Measurements from ENCODE around the gene HEXIM1.

HEXIM1 gene

DNA sequence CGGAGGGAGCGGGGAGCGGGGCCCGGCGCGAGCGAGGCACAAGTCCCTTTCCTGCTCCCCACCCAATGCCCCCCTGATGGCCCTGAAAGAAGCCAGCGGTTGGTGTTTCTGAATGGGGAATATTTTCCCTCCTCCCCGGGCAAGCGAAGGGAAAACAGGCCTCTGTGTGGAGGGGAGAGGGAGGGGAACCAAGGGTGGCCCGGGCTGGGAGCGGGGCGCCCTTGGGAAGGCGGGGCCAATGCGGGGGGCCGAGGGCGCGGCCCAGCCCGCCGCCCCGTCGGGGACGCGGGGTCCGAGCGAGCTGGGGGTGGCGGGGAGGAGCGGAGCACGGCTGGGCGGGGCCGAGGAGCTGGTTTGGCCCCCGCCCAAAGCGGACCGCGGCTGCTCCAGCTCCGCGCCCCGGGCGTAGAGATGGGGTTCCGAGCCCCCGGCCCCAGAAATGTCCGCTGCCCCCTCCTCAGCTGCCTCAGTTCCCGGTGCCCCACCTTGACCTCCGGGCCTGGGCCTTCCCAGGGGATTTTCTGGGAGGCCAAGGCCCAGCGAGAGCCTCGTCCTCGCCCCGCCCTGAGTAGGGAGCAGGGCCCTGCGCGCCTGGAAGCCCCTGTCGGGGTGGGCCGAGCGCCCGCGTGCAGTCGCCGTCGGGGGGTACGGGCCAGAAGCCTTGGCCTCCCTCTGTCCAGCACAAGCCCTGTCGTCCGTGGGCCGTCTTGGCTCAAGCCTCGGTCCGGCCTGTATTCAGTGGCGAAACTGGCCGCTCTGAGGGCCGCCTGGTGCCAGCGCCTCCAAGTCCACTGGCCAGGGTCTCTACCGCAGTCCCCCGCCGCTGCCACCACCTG is 3.9 kb upstream of the HEXIM1 start:
- no peaks in the 10 kb centered on the region for H3K27me3 ChIP-seq (ENCODE audit: low read length)
- TF ChIP-seq EZH2phosphoT487 (conservative IDR thresholded peaks at IDR 0.05; ENCODE audit: low read length) = no peak
- TF ChIP-seq, protein P1, sequence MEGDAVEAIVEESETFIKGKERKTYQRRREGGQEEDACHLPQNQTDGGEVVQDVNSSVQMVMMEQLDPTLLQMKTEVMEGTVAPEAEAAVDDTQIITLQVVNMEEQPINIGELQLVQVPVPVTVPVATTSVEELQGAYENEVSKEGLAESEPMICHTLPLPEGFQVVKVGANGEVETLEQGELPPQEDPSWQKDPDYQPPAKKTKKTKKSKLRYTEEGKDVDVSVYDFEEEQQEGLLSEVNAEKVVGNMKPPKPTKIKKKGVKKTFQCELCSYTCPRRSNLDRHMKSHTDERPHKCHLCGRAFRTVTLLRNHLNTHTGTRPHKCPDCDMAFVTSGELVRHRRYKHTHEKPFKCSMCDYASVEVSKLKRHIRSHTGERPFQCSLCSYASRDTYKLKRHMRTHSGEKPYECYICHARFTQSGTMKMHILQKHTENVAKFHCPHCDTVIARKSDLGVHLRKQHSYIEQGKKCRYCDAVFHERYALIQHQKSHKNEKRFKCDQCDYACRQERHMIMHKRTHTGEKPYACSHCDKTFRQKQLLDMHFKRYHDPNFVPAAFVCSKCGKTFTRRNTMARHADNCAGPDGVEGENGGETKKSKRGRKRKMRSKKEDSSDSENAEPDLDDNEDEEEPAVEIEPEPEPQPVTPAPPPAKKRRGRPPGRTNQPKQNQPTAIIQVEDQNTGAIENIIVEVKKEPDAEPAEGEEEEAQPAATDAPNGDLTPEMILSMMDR (IDR thresholded peaks at IDR 0.05; ENCODE audit: insufficient read depth, low read length, poor library complexity, severe bottlenecking) = no peak
- no peak overlapping the region for H3K4me2 ChIP-seq (ENCODE audit: low read depth, low read length, poor library complexity, severe bottlenecking)
- H3K27ac ChIP-seq (ENCODE audit: low read depth, low read length) = no peak overlapping the region
- H3K4me3 ChIP-seq (ENCODE audit: insufficient read depth, low read length, poor library complexity, severe bottlenecking) = no peak overlapping the region
- no peak overlapping the region for H3K9ac ChIP-seq (ENCODE audit: low read length)
- H3K9me2 ChIP-seq (replicated peaks; ENCODE audit: insufficient read depth, low read length) = no peaks in the 10 kb centered on the region
- no peaks in the 10 kb centered on the region for H3K79me2 ChIP-seq (ENCODE audit: insufficient read depth, low read length)
- peaks cover 2% of the 10 kb centered on the region; the same call in 1 of the 2 replicates for H3F3A ChIP-seq (ENCODE audit: insufficient read depth)
- H4K20me1 ChIP-seq (ENCODE audit: low read depth, low read length) = no peaks in the 10 kb centered on the region
- no peaks in the 10 kb centered on the region for H3K9me3 ChIP-seq (ENCODE audit: insufficient read depth, low read length)
- H2AFZ ChIP-seq (ENCODE audit: low read depth, low read length, severe bottlenecking) = no peak overlapping the region
- no peaks in the 10 kb centered on the region for H3K36me3 ChIP-seq (ENCODE audit: low read length)

DNA sequence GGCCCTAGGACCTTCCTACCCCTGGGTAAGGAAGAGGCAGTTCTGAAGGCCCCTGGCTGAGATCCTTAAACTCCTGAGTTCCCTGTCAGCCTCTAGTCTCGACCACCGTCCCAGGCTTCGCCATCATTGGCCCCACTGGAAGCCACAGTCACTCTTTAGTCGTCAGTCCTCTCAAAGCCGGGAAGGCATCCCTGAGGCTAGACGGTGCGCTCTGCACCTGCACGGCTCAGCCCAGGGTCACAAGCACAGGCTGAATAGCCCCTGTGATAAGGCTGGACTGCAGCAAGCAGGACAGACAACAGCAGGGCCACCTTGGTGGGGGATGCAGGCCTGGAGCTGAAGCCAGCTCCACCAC is 3.3 kb upstream of the HEXIM1 start:
- no peak overlapping the region for H3K4me2 ChIP-seq (ENCODE audit: low read depth, low read length, poor library complexity, severe bottlenecking)

GRCh38 chr17:45146166-45146565 is 2.1 kb upstream of the HEXIM1 start:
- H4K20me1 ChIP-seq (ENCODE audit: low read depth, low read length) = peaks cover 7% of the 10 kb centered on the region; the same call in 1 of the 2 replicates
- peaks cover 10% of the 10 kb centered on the region for H3F3A ChIP-seq (ENCODE audit: insufficient read depth)
- no peaks in the 10 kb centered on the region for H3K27me3 ChIP-seq (ENCODE audit: low read length)
- H3K9me2 ChIP-seq (replicated peaks; ENCODE audit: insufficient read depth, low read length) = no peaks in the 10 kb centered on the region
- no peaks in the 10 kb centered on the region for H3K36me3 ChIP-seq (ENCODE audit: low read length)
- no peak for TF ChIP-seq EZH2phosphoT487 (conservative IDR thresholded peaks at IDR 0.05; ENCODE audit: low read length)
- TF ChIP-seq, protein P1 (IDR thresholded peaks at IDR 0.05; ENCODE audit: insufficient read depth, low read length, poor library complexity, severe bottlenecking) = no peak
- no peak overlapping the region for H3K9ac ChIP-seq (ENCODE audit: low read length)
- H3K9me3 ChIP-seq (ENCODE audit: insufficient read depth, low read length) = no peaks in the 10 kb centered on the region
- no peak overlapping the region for H2AFZ ChIP-seq (ENCODE audit: low read depth, low read length, severe bottlenecking)
- no peak overlapping the region for H3K27ac ChIP-seq (ENCODE audit: low read depth, low read length)
- H3K4me2 ChIP-seq (ENCODE audit: low read depth, low read length, poor library complexity, severe bottlenecking) = no peak overlapping the region
- H3K4me3 ChIP-seq (ENCODE audit: insufficient read depth, low read length, poor library complexity, severe bottlenecking) = no peak overlapping the region
- no peaks in the 10 kb centered on the region for H3K79me2 ChIP-seq (ENCODE audit: insufficient read depth, low read length)

More for the DNA sequence above, 3.3 kb upstream of the HEXIM1 start:
- H3K79me2 ChIP-seq (ENCODE audit: insufficient read depth, low read length) = no peaks in the 10 kb centered on the region
- no peak overlapping the region for H3K27ac ChIP-seq (ENCODE audit: low read depth, low read length)
- no peak overlapping the region for H3K9ac ChIP-seq (ENCODE audit: low read length)
- H3K4me3 ChIP-seq (ENCODE audit: insufficient read depth, low read length, poor library complexity, severe bottlenecking) = no peak overlapping the region
- no peaks in the 10 kb centered on the region for H3K36me3 ChIP-seq (ENCODE audit: low read length)
- no peaks in the 10 kb centered on the region for H3K9me2 ChIP-seq (replicated peaks; ENCODE audit: insufficient read depth, low read length)
- H3K9me3 ChIP-seq (ENCODE audit: insufficient read depth, low read length) = no peaks in the 10 kb centered on the region
- TF ChIP-seq, protein P1 (IDR thresholded peaks at IDR 0.05; ENCODE audit: insufficient read depth, low read length, poor library complexity, severe bottlenecking) = no peak
- no peak for TF ChIP-seq EZH2phosphoT487 (conservative IDR thresholded peaks at IDR 0.05; ENCODE audit: low read length)
- H4K20me1 ChIP-seq (ENCODE audit: low read depth, low read length) = no peaks in the 10 kb centered on the region
- no peaks in the 10 kb centered on the region for H3K27me3 ChIP-seq (ENCODE audit: low read length)
- peaks cover 2% of the 10 kb centered on the region; the same call in 1 of the 2 replicates for H3F3A ChIP-seq (ENCODE audit: insufficient read depth)
- no peak overlapping the region for H2AFZ ChIP-seq (ENCODE audit: low read depth, low read length, severe bottlenecking)

Measured in SU-DHL-6 (cell line).